HepG2 (cell line): ENCODE measurements around the gene SEMA3C. TPM values are rescaled to one million over a fixed set of nuclear protein-coding genes. Genes with fewer than 3 reads are reported as not detected.

ENCODE experiments used
- ATAC-seq: fragments of 200-7000 bp; cut with Tn5 transposase; 3 replicates; pipeline ENCODE4 v1.9.1; 2020; ENCODE audit warnings: mild to moderate bottlenecking, moderate library complexity
- BruUV-seq: library from RNA; stranded (reverse); fragments of 400-500 nt; replicated peaks from 2 replicates; lab custom pipeline; 2021; lab: Mats Ljungman, UMichigan
- CTCF ChIA-PET: fragments of 300-600 bp; formaldehyde crosslinking; extraction: SDS; loops from one replicate; lab custom pipeline; 2021; ENCODE audit warnings: low total read pairs, inconsistent platforms, low intra/inter-chr PET ratio; lab: Yijun Ruan, JAX
- POLR2A ChIA-PET: fragments of 350-600 bp; sonication (Branson Sonifier 250); formaldehyde crosslinking; loops from one replicate; lab custom pipeline; 2020; ENCODE audit warnings: antibody characterized with exemption, inconsistent platforms; lab: Yijun Ruan, JAX
- DNase-seq: peaks from one replicate; pipeline ENCODE4 v3.0.0-alpha.2; 2015; ENCODE audit warnings: low spot score
- FAIRE-seq: peaks from 3 replicates; lab custom pipeline; 2011; peaks lifted over from hg19 to GRCh38; lab: Jason Lieb, UNC
- H2AFZ ChIP-seq: one replicate; pipeline ENCODE4 v1.6.1; 2011; ENCODE audit warnings: low read length, inconsistent platforms
- H3K27ac ChIP-seq: fragments of 300-600 bp; 3 replicates; pipeline ENCODE4 v1.8.0; 2011; ENCODE audit warnings: mixed run types, mild to moderate bottlenecking, mixed read lengths, low read length, inconsistent platforms; ENCODE audit not compliant: insufficient read depth; ENCODE audit errors: extremely low read length
- H3K27me3 ChIP-seq, 2 experiments: fragments of 200-600 bp in 1 of 2; 2 replicates in 1 of 2; 3 replicates in 1 of 2; pipeline versions ENCODE4 v1.6.0 to v1.8.0; 2011; ENCODE audit warnings: low read length in 2 of 2, mild to moderate bottlenecking in 2 of 2, moderate library complexity in 2 of 2, inconsistent platforms in 1 of 2; ENCODE audit not compliant: insufficient read depth in 2 of 2, control insufficient read depth in 1 of 2
- H3K36me3 ChIP-seq, 2 experiments: fragments of 200-600 bp in 1 of 2; replicated peaks in 1 of 2; 2 replicates in 1 of 2; 3 replicates in 1 of 2; pipeline versions ENCODE4 v1.5.1 to v1.8.0; 2011; ENCODE audit warnings: low read length in 2 of 2, inconsistent platforms in 1 of 2; ENCODE audit not compliant: insufficient read depth in 2 of 2, control insufficient read depth in 1 of 2
- H3K4me1 ChIP-seq: 2 replicates; pipeline ENCODE4 v1.5.1; 2012; ENCODE audit warnings: low read length, inconsistent platforms; ENCODE audit not compliant: insufficient read depth
- H3K4me2 ChIP-seq: 2 replicates; pipeline ENCODE4 v1.6.0; 2011; ENCODE audit warnings: low read depth, low read length, inconsistent platforms
- H3K4me3 ChIP-seq, 3 experiments: fragments of 200-600 bp in 1 of 3; sonication (generic), shearing (Covaris generic) in 1 of 3; replicated peaks in 1 of 3; 2 replicates each; pipeline ENCODE4 v1.5.1; 2011 to 2016; ENCODE audit warnings: low read length in 3 of 3, inconsistent platforms in 2 of 3, low read depth in 2 of 3, mild to moderate bottlenecking in 2 of 3, control low read depth in 1 of 3, mixed read lengths in 1 of 3; ENCODE audit not compliant: insufficient read depth in 1 of 3
- H3K79me2 ChIP-seq: one replicate; pipeline ENCODE4 v1.6.1; 2011; ENCODE audit warnings: low read length, inconsistent platforms; ENCODE audit not compliant: insufficient read depth
- H3K9ac ChIP-seq: 2 replicates; pipeline ENCODE4 v1.6.0; 2011; ENCODE audit warnings: mild to moderate bottlenecking, low read depth, low read length, inconsistent platforms; ENCODE audit not compliant: insufficient read depth
- H3K9me3 ChIP-seq: 2 replicates; pipeline ENCODE4 v1.5.1; 2012; ENCODE audit warnings: mild to moderate bottlenecking, low read length
- H4K20me1 ChIP-seq: 2 replicates; pipeline ENCODE4 v1.6.0; 2011; ENCODE audit warnings: inconsistent platforms, mild to moderate bottlenecking, low read length, moderate library complexity; ENCODE audit not compliant: insufficient read depth
- BRCA1 ChIP-seq: sonication (generic); formaldehyde crosslinking; IDR thresholded peaks from 2 replicates; pipeline ENCODE4 v1.4.0; 2020; ENCODE audit warnings: missing genetic modification reagents
- EZH2 ChIP-seq: conservative IDR thresholded peaks from 2 replicates; pipeline ENCODE4 v1.6.1; 2012; ENCODE audit warnings: mild to moderate bottlenecking, low read depth, low read length, moderate library complexity
- HDAC1 ChIP-seq: sonication (generic); formaldehyde crosslinking; IDR thresholded peaks from 2 replicates; pipeline ENCODE4 v1.5.1; 2020; ENCODE audit warnings: mild to moderate bottlenecking, missing genetic modification reagents
- KLF16 ChIP-seq, 2 experiments: sonication (generic) in 1 of 2; formaldehyde crosslinking in 1 of 2; IDR thresholded peaks; 2 replicates each; pipeline versions ENCODE4 v1.6.1 to v1.8.0; 2016 to 2023; ENCODE audit warnings: missing genetic modification reagents in 2 of 2, missing compliant biosample characterization in 1 of 2
- SIN3B ChIP-seq: fragments of 150-350 bp; IDR thresholded peaks from 2 replicates; pipeline ENCODE4 v1.6.1; 2014; ENCODE audit warnings: low read length
- SOX6 ChIP-seq, 2 experiments: fragments of 450-650 bp in 1 of 2; sonication (generic) in 1 of 2; formaldehyde crosslinking in 1 of 2; IDR thresholded peaks; 2 replicates each; pipeline versions ENCODE4 v1.4.0 to v1.6.1; 2017 to 2020; ENCODE audit warnings: antibody characterized with exemption in 1 of 2, mild to moderate bottlenecking in 1 of 2, missing genetic modification reagents in 1 of 2
- TMF1 ChIP-seq: sonication (generic); formaldehyde crosslinking; IDR thresholded peaks from 2 replicates; pipeline ENCODE4 v1.8.1; 2022; ENCODE audit warnings: low read depth, missing genetic modification reagents
- ZMYM4 ChIP-seq: sonication (generic); formaldehyde crosslinking; IDR thresholded peaks from 2 replicates; pipeline ENCODE4 v1.8.1; 2023; ENCODE audit warnings: mild to moderate bottlenecking, missing genetic modification reagents
- ZNF121 ChIP-seq: sonication (generic); formaldehyde crosslinking; IDR thresholded peaks from 2 replicates; pipeline ENCODE4 v1.5.0; 2020; ENCODE audit warnings: mild to moderate bottlenecking, missing genetic modification reagents
- ZNF530 ChIP-seq: sonication (generic); formaldehyde crosslinking; IDR thresholded peaks from 2 replicates; pipeline ENCODE4 v1.5.0; 2020; ENCODE audit warnings: low read depth, mild to moderate bottlenecking, missing genetic modification reagents
- ZNF589 ChIP-seq: sonication (generic); formaldehyde crosslinking; conservative IDR thresholded peaks from 2 replicates; pipeline ENCODE4 v1.8.0; 2022; ENCODE audit warnings: mild to moderate bottlenecking, moderate library complexity, missing genetic modification reagents
- ZNF660 ChIP-seq: sonication (generic); formaldehyde crosslinking; IDR thresholded peaks from 2 replicates; pipeline ENCODE4 v1.5.1; 2020; ENCODE audit warnings: mild to moderate bottlenecking, low read depth, missing genetic modification reagents, borderline replicate concordance
- ZNF740 ChIP-seq: sonication (generic); formaldehyde crosslinking; IDR thresholded peaks from 2 replicates; pipeline ENCODE4 v1.4.0; 2020; ENCODE audit warnings: missing genetic modification reagents
- ZNF879 ChIP-seq: sonication (generic); formaldehyde crosslinking; IDR thresholded peaks from 2 replicates; pipeline ENCODE4 v1.8.1; 2023; ENCODE audit warnings: missing genetic modification reagents
- ZSCAN9 ChIP-seq: IDR thresholded peaks from 2 replicates; pipeline ENCODE4 v1.6.1; 2016; ENCODE audit warnings: borderline replicate concordance
- WGBS: methylation state at CpG from one replicate; pipeline ENCODE4 v1.1.6; 2017; ENCODE audit warnings: low lambda C conversion rate; 5-methylcytosine and 5-hydroxymethylcytosine counted together
- in situ Hi-C: cut with HindIII; loops from 2 replicates; pipeline ENCODE4 v1.10.0; 2017; ENCODE audit warnings: low pct_unique_long_range_greater_than_20kb; ENCODE audit not compliant: extremely low pct_ligation_motif_present
- intact Hi-C: fragments of 100-400 bp; cut with micrococcal nuclease; formaldehyde crosslinking; loops from one replicate; pipeline ENCODE4 v1.10.0; 2022; ENCODE audit not compliant: unreplicated experiment
- polyA plus RNA-seq, 8 experiments: library from polyadenylated mRNA; depleted of rRNA in 3 of 8; stranded (reverse) in 7 of 8; unstranded in 1 of 8; fragments of >200 nt; fragmentation: Illumina TruSeq in 4 of 8; extraction: Trizol in 4 of 8; gene quantifications; 2 replicates each; pipeline versions ENCODE4 v1.2.1 to v1.2.3, GENCODE V29; 2011 to 2016; ENCODE audit warnings: low read depth in 4 of 8, missing spikeins in 1 of 8, mixed read lengths in 1 of 8; ENCODE audit not compliant: insufficient read depth in 1 of 8
- total RNA-seq, 5 experiments: library from RNA; depleted of rRNA; stranded (reverse); fragments of >200 nt; fragmentation: Illumina TruSeq; extraction: Trizol; gene quantifications; 2 replicates each; pipeline ENCODE4 v1.2.3, GENCODE V29; 2016; ENCODE audit warnings: low read depth in 1 of 5
- TF ChIP-seq, protein P1 (sequence below): sonication (generic); formaldehyde crosslinking; IDR thresholded peaks from 2 replicates; pipeline ENCODE4 v1.5.0; 2020; ENCODE audit warnings: missing genetic modification reagents

Gene SEMA3C
- total and polyA plus RNA-seq, 2 of the 13 experiments (the other 11 are each of a cell fraction or from before 2014, with no cell fraction given) = 0.05 to 0.13 TPM

- no TSS peak for BruUV-seq
- H3K4me1 ChIP-seq = no peaks in the 10 kb centered on the region
- H3K36me3 ChIP-seq = no peaks in the 10 kb centered on the region
- in situ Hi-C loops (no loop called here), intact Hi-C loops (no loop called here)
- no peak overlapping the region for H3K4me3 ChIP-seq
- H3K9ac ChIP-seq = no peak overlapping the region
- no peak for TF ChIP-seq ZNF530
- TF ChIP-seq, protein P1, sequence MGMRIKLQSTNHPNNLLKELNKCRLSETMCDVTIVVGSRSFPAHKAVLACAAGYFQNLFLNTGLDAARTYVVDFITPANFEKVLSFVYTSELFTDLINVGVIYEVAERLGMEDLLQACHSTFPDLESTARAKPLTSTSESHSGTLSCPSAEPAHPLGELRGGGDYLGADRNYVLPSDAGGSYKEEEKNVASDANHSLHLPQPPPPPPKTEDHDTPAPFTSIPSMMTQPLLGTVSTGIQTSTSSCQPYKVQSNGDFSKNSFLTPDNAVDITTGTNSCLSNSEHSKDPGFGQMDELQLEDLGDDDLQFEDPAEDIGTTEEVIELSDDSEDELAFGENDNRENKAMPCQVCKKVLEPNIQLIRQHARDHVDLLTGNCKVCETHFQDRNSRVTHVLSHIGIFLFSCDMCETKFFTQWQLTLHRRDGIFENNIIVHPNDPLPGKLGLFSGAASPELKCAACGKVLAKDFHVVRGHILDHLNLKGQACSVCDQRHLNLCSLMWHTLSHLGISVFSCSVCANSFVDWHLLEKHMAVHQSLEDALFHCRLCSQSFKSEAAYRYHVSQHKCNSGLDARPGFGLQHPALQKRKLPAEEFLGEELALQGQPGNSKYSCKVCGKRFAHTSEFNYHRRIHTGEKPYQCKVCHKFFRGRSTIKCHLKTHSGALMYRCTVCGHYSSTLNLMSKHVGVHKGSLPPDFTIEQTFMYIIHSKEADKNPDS (CRISPR knock-in tag) = no peak
- no peak for TF ChIP-seq ZMYM4 (CRISPR knock-in tag)
- no peak for TF ChIP-seq BRCA1 (CRISPR knock-in tag)
- TF ChIP-seq ZNF660 (CRISPR knock-in tag) = no peak
- TF ChIP-seq ZSCAN9 (CRISPR knock-in tag) = no peak
- TF ChIP-seq HDAC1 (CRISPR knock-in tag) = no peak
- no peak for TF ChIP-seq ZNF879 (CRISPR knock-in tag)
- TF ChIP-seq KLF16 (CRISPR knock-in tag; IDR thresholded peaks at IDR 0.05) = no peak
- no peak for TF ChIP-seq ZNF589 (CRISPR knock-in tag)
- TF ChIP-seq ZNF121 (CRISPR knock-in tag) = no peak
- no peak for TF ChIP-seq EZH2
- TF ChIP-seq SIN3B = no peak
- TF ChIP-seq TMF1 (CRISPR knock-in tag) = no peak
- no peak for TF ChIP-seq SOX6 (IDR thresholded peaks at IDR 0.05)
- TF ChIP-seq SOX6 (CRISPR knock-in tag; IDR thresholded peaks at IDR 0.05) = no peak
- no peak for TF ChIP-seq ZNF740
- H3K27me3 ChIP-seq = no peaks in the 10 kb centered on the region
- DNase-seq (no peak), FAIRE-seq (no peak), ATAC-seq (no peak)
- WGBS = 23% methylated on average over 2 of the region's 2 CpGs
- H4K20me1 ChIP-seq = no peaks in the 10 kb centered on the region
- H3K4me2 ChIP-seq = no peak overlapping the region
- no peaks in the 10 kb centered on the region for H3K9me3 ChIP-seq
- CTCF ChIA-PET = no interaction called here
- H3K27ac ChIP-seq = no peak overlapping the region
- H3K79me2 ChIP-seq = no peaks in the 10 kb centered on the region
- POLR2A ChIA-PET = no interaction called here
- no peak overlapping the region for H2AFZ ChIP-seq
Measured at GRCh38 chr7:80770675-80771081, 148.2 kb downstream of the SEMA3C start.
